ENCODE data around the gene GRN. TPM values are rescaled to one million over a fixed set of nuclear protein-coding genes. Genes with fewer than 3 reads are reported as not detected.

The GRN gene
- 236 TPM for polyA plus RNA-seq (ENCODE audit: insufficient read length)
- long read RNA-seq, donor 1, transcript GRN-201 (13 exons, 2,342 nt), result major isoform, 82 of 299 reads
- long read RNA-seq, donor 1, partial matches to known transcripts, result 206 of 299 reads
- long read RNA-seq, donor 1, other reads (novel, unspliced or antisense), result 6 of 299 reads
- long read RNA-seq, donor 2, transcript GRN-201 (13 exons, 2,342 nt), result major isoform, 67 of 143 reads
- long read RNA-seq, donor 2, partial matches to known transcripts, result 69 of 143 reads
- long read RNA-seq, donor 2, other reads (novel, unspliced or antisense), result 5 of 143 reads
- long read RNA-seq, donor 3, transcript GRN-201 (13 exons, 2,342 nt), result major isoform, 60 of 158 reads
- long read RNA-seq, donor 3, partial matches to known transcripts, result 90 of 158 reads
- long read RNA-seq, donor 3, other reads (novel, unspliced or antisense), result 5 of 158 reads
- long read RNA-seq, donor 4, partial matches to known transcripts, result 7 of 9 reads
- long read RNA-seq, donor 4, other reads (novel, unspliced or antisense), result 0 of 9 reads
- long read RNA-seq, donor 5, transcript GRN-201 (13 exons, 2,342 nt), result major isoform, 82 of 133 reads
- long read RNA-seq, donor 5, partial matches to known transcripts, result 42 of 133 reads
- long read RNA-seq, donor 5, other reads (novel, unspliced or antisense), result 8 of 133 reads
- long read RNA-seq, donor 6, transcript GRN-201 (13 exons, 2,342 nt), result major isoform, 41 of 148 reads
- long read RNA-seq, donor 6, partial matches to known transcripts, result 105 of 148 reads
- long read RNA-seq, donor 6, other reads (novel, unspliced or antisense), result 0 of 148 reads
- long read RNA-seq, donor 7, transcript GRN-201 (13 exons, 2,342 nt), result major isoform, 108 of 242 reads
- long read RNA-seq, donor 7, partial matches to known transcripts, result 122 of 242 reads
- long read RNA-seq, donor 7, other reads (novel, unspliced or antisense), result 6 of 242 reads
- long read RNA-seq, donor 8, transcript GRN-201 (13 exons, 2,342 nt), result major isoform, 42 of 72 reads
- long read RNA-seq, donor 8, partial matches to known transcripts, result 28 of 72 reads
- long read RNA-seq, donor 8, other reads (novel, unspliced or antisense), result 0 of 72 reads

DNA sequence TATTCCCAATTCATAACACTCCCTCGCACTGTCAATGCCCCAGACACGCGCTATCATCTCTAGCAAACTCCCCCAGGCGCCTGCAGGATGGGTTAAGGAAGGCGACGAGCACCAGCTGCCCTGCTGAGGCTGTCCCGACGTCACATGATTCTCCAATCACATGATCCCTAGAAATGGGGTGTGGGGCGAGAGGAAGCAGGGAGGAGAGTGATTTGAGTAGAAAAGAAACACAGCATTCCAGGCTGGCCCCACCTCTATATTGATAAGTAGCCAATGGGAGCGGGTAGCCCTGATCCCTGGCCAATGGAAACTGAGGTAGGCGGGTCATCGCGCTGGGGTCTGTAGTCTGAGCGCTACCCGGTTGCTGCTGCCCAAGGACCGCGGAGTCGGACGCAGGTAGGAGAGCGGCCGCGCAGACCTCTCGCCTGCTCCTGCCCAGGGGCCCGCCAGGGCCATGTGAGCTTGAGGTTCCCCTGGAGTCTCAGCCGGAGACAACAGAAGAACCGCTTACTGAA is at the start of gene GRN:
Gene GRN, plus strand, starts transcription at position 364 of the 515 bp plus-strand sequence. CDS start 3,863 bp downstream, outside the sequence.
- peak; percentile 99 for DNase-seq

DNA sequence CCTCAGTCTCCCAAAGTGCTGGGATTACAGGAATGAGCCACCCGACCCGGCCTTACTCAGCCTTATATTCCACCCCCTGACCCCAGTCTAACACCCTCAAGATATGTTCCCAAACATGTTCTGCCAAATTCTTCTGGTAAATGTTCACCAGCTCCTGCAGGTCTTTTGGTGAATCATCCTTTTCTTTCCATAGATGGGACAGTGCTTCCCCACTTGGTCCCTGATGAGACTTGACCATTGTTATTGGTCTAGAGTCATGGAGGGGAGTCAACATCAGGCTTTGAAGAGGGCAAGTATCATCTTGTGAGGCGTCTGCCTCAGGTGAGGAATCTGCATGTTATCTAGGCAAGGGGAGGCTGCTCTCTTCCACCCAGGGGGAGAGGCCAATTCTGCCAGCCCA is 47.1 kb upstream of the GRN start:
- DNase-seq, result no peak

DNA sequence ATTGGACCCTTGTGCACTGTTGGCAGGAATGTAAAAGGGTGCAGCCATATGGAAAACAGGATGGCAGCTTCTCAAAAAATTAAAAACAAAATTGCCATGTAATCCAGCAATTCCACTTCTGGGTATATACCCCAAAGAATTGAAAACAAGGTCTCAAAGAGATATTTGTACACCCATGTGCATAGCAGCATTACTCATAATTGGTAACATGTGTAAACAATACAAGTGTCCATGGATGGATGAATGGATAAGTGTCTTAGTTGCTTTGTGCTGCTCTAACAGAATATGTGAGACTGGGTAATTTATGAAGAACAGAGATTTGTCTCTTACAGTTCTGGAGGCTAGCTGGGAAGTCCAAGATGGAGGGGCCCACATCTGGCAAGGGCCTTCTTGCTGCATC is 40.5 kb upstream of the GRN start:
- DNase-seq, result no peak

DNA sequence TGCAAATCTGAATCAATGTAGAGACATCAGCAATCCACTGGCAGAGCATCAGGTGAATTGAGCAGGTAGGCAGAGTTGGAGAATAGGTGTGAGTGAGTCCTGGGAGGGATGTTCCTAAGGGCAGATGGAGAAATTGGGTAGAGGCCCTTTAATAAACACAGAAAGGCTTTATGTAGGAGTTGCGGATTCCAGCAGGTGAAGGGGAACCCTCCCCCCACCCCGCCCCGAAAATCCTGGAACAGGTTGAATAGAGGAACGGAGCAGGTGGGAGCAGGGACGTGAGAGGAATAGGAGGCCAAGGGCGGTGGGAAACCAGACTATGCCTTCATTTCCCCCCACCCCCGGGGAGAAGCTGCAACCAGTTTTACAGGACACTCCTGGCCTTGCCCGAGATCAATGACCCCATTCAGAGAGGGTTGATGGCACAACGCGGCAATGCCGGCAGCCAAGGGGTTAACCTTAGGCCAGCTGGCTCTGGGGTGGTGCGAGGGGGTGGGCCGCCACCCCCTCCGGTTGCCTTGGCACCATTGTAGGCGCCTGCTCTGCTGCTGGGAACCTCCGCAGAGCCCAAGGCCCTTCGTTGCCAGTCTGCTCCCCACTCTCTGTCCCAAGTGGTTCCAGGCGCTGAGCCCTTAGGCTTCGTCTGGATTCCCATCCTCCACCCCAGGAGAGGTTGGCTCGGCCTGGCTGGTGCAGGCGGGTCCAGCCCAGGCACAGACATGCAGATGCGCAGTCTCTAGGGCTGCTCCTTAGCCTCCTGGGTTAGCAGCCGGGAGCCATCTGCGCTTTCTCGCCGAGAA is 37.5 kb upstream of the GRN start:
- no peak for DNase-seq

DNA sequence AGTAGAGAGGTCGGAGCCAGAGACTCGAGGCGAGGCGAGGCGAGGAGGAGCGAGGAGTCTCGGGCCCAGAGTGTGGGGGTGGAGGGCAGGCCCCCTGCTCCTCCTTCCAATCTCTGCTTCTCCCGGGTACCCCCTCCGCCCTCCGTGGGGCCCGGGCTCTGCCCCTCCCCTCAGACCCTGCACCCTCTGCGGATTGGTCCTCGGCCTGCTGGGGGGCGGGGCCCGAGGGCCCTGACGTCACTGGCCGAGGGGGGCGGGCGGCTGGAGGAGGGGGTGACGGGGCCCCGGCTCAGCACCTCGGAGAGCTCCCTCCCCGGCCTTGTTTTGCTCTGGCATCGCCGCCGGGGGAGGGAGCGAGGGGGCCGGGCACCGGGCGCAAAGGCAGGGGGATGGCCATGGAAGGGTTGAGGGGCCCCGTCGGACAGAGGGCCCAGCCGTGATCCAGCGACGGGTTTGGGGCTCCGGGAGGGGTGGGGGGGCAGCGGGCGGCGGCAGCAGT is 36.7 kb upstream of the GRN start, which contains the start of gene RUNDC3A:
Gene RUNDC3A, plus strand, starts transcription at position 282 of the 499 bp plus-strand sequence. CDS start 232 bp downstream, outside the sequence.
- DNase-seq, result peak; percentile 90

DNA sequence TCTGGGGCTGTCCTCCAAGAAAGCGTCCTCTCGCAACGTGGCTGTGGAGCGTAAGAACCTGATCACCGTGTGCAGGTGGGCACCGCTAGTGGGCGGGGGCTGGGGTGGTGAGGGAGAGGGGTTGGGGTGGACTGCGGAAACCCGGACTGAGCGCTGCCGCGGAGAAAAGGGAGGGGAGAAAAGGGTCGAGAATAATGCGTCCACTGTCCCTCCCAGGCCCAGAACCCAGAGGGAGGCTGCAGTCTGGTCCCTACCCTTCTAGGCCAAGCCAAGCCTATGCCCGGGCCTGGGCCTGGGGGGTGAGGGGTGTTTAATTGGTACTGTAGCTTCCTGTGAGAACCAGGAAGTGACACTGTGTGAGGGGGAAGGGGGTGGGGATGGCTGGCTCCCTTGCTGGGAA is 36.2 kb upstream of the GRN start:
- DNase-seq, result no peak

DNA sequence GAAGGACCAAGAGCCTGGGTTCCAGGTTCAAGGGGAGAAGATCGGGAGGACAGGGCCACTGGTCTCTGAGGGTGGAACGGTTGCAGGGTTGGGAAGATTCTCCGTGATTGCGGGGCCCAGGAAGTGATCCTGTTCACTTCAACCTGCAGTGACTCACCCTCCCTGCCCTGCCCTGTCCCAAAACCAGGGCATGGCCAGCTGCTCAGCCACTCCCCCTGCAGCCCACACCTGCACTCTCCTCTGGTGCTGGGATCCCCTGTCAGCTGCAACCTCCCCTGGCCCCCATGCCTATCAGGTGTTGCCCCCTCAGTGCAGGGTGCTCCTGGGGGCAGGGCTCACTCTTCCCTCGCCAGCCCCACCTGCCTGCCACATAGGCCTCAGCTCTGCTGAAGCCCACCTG is 35.6 kb upstream of the GRN start:
- no peak for DNase-seq

DNA sequence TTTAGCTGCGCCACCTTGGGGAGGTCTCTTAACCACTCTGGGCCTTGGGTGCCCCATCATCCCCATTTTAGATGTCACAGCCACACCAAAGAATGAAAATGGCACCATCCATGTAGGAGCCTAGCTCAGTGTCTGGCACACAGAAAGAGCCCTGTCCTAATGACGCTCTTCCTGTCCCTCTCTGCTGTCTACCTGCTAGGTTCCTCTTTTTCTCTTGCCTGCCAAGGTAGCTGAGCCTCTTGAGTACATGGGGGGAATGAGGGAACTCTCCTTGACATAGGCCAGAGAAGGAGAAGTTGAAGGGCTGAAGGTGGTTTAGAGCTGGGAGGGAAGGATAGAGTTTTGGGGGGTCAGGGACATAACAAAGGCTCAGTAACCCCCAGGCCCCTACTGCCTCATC is 34.9 kb upstream of the GRN start:
- DNase-seq, result no peak

DNA sequence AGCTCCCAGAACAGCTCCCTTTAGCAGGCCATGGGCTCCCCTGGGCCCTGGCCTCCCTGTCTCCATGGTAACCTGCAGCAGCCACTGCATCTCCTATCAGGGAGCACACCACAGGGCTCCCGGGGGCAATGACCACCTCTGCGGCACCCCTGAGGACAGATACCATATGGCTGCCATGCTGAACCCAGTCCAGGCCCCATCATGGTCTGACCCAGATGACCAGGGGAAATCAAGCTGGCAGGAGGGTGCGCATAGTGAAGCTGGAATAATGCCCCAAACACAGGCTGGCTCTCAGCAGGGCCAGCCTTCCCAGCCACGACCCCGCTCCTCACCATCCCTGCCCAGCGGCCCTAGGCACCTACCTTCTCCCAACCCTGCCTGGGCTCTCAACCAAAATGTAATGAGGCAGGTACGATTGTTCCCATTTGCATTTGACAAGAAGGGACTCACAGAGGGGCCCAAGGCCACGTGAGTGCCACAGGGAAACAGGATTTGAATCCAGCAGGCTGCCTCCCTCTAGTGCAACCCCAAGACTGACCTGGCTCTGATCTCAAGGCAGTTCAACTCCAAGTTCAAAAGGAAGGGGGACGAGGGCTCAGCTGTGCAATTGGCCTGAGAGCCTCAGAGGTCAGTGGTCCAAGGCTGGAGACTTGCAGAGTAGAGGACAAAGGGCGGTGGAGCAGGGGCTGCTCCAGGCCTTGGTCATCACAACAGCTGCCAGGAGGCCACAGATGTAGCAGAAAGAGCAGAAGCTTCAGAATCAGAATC is 34.3 kb upstream of the GRN start:
- DNase-seq, result no peak

DNA sequence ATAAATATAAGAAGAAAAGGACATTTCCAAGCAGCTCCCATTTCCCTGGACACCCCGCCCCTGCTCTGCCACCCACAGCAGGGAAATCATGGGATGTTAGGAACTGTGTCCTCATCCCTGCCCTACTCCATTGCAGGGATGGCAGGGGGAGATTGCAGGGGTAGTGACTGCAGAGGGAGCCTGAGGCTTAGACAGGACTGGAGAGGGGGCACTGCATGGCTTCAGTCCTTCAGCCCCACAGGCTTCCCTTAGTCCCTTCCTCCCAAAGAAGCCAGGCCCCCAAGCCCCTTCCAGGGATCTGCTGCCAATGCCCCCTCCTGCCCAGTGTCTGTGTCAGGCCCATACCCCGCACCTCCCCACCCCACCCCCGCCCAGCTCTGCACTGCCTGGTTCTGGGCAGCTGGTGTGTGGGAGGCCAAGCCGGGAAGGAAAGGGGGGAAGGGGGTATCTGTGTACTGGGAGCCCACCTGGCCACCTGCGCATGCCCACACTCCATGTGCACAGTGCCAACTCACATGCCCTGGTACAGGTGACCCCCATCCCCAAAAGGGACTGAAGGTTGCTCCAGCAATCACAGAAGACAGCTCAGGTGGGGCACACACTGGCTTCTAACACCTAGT is 33.4 kb upstream of the GRN start:
- no peak for DNase-seq

DNA sequence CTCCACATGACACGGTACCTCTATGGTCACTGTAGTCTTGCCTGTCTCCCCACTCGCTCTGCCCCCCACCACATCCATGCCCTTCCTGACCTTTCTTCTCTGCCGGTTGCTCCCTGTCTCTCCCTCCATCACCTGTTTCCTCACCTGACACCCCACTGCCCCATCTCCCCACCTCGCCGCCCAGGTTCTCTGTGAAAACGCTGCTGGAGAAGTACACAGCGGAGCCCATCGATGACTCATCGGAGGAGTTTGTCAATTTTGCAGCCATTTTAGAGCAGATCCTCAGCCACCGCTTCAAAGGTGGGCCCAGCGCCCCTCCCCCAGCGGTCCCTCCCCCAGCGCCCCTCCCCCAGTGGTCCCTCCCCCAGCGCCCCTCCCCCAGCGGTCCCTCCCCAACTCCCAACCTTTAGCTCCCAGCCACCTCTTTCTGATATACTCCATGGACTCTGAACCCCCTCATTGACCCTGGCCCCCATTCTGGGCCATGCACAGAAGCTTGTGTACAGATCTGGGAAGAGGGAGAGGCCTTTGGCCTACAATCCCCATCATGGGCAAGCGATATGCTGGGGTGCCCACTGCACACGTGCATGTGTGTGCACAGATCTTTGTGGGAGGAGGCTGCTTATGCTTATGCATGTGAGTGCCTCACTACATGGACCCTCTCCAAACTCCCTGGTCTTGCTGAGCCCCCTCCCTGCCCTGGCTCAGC is 32.6 kb upstream of the GRN start:
- DNase-seq, result no peak

DNA sequence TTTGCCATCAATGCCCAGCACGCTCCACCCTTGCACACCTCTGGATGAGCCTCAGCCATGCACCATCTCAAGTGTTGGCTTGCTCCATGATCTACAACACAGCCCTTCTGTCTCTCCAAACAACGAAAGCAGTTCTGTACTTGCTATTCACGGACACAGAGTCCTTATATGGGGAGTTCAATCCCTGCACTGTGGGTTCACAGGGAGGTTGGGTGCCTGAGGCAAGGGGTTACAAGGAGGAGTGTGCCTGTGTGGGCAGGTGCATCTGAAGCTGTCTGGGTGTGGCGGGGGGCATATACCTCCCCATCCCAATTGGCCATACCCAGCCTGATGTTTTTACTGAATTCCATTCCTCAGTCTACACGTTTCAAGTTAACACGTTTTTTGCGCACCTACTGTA is 31.1 kb upstream of the GRN start:
- no peak for DNase-seq

DNA sequence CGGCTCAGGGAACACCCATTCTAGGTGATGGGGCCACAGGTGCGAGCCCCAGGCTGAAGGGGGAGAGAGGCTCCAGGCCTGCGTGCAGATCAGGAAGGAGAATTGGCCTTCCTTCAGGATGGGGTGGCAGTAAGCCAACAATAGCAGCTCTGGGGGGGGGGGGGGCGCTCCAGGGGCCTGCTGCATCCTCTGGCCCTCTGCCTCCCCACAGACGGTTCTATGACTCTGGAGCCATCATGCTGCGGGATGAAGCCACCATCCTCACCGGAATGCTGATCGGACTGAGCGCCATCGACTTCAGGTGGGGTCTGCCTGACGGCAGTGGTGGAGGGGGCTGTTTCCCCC is 30.6 kb upstream of the GRN start:
- DNase-seq, result no peak

DNA sequence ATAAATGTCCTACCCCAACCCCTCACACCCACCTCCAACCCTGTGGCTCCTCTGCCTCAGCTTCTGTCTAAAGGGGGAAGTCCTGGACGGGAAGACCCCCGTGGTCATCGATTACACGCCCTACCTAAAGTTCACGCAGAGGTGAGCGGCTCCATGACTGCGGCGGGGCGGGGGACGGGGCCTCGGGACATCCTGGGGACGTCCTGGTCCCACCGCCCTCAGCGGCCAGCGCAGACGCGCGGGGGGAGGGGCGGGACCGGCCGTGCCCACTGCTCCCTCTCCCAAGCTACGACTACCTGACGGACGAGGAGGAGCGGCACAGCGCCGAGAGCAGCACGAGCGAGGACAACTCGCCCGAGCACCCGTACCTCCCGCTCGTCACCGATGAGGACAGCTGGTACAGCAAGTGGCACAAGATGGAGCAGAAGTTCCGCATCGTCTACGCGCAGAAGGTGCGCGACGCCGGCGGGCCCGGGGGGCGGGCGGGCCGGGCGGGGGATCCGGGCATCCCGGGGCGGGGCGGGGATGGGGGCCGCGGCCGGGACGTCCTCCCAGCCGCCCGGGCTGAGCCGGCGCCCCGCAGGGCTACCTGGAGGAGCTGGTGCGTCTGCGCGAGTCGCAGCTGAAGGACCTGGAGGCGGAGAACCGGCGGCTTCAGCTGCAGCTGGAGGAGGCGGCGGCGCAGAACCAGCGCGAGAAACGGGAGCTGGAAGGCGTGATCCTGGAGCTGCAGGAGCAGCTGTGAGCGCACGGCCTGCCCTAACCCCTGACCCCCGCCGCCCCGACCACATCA is 30.0 kb upstream of the GRN start:
- no peak for DNase-seq

DNA sequence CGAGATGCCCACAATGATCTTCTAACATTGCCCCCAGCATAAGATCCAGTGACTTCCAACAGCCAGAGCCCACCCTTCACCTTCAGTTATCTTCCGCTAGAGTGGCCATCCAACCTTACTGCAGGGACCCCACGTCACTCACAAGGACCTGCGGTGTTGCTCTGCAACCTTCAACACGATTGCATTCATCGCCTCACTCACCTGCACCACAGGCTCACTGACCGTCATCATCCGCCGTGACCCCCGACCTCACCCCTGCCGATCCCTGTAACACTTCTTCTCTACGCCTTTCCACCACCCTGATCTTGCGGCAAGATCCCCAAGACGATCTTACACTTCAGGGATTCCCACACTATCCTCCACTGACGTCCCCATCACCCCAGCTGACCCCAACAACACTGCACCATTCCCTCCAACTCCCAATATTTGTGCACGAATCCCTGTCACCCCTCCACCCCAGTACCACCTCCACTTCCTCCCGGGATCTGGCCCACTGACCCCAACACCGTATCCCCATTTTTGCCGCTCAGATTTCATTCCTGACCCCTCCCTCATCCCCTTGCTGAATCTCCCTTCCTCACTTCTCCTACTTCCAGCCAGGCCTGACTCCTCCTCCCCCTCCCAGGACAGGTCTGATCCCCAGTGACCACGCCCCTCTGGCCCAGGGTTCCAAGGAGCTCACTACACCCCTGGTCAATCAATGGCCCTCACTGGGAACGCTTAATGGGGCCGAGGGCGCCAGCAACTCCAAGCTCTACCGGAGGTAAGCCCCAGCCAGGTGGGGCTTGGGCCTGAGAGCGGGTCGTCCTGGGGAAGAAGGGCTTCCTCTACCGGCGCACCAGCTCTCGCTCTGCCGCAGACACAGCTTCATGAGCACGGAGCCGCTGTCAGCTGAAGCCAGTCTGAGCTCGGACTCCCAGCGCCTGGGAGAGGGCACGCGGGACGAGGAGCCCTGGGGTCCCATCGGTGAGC is 29.1 kb upstream of the GRN start:
- DNase-seq, result no peak

DNA sequence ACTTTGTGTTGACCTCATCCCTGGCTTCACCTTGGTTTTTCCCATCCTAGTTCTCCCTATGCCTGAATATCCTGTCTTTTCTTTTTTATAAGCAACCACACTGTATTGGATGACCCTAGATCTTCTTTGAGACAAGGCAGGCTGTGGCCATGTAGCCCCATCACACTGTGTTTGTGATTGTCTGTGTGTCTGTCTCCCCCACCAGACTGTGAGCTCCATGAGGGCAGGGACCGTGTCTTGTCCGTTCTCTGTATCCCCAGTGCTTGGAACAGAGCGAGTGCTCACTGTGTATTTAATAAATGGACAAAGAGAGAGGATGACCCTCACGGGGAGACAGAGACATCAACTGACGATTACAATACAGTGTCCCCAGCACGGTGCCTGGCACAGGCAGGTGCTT is 27.6 kb upstream of the GRN start:
- DNase-seq, result no peak
